ENCODE measurements around the gene PPIA.

Gene PPIA

DNA sequence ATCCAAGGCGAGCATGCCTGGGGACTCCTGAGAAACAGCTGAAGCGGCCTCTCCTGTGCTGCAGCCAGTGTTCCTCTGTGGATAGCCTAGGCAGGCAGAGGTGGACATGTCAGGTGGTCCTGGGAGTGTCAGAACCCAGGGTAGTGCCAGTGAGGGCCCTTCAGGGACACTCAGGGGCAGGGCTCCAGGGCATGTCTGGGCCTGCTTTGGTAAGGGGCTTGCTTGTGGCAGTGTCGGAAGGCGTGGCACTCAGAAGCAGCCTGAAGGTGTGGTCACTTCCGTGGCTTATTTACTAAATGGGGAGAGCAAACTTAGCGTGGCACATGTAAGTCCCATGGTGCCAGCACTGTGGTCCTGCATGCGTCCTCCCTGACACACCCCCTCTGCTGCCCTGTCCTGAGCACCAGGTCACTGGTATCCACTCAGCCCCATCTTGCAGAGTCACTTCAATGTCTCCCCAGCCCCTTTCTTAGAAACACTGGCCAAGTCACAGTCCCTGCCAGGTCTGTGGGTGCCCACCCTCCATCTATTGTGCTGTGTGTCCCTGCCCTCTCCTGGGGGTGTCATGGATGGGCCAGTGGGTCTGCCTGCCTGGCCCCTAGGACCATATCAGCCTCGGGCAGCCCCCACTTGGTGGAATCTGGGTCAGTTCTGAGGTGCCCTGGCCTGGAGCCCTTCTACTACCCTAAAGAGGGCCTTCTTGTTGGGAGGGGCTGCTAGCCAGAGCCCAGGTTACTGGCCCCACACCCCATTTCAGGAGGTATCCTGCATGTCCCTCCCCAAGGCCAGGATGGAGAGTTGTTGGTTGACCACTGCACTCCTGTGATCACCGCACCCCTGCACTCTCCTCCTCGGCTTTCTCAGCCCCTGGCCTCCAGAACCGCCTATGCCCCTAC, 41.4 kb upstream of the PPIA start:
- H3K4me2 ChIP-seq (ENCODE audit: low read length): no peak overlapping the region
- TF ChIP-seq, protein P1, sequence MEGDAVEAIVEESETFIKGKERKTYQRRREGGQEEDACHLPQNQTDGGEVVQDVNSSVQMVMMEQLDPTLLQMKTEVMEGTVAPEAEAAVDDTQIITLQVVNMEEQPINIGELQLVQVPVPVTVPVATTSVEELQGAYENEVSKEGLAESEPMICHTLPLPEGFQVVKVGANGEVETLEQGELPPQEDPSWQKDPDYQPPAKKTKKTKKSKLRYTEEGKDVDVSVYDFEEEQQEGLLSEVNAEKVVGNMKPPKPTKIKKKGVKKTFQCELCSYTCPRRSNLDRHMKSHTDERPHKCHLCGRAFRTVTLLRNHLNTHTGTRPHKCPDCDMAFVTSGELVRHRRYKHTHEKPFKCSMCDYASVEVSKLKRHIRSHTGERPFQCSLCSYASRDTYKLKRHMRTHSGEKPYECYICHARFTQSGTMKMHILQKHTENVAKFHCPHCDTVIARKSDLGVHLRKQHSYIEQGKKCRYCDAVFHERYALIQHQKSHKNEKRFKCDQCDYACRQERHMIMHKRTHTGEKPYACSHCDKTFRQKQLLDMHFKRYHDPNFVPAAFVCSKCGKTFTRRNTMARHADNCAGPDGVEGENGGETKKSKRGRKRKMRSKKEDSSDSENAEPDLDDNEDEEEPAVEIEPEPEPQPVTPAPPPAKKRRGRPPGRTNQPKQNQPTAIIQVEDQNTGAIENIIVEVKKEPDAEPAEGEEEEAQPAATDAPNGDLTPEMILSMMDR (IDR thresholded peaks at IDR 0.05; ENCODE audit: low read depth, low read length): no peak
- no peak for TF ChIP-seq EZH2phosphoT487 (IDR thresholded peaks at IDR 0.05; ENCODE audit: low read depth)
- H3K27me3 ChIP-seq (ENCODE audit: low read depth, low read length): no peaks in the 10 kb centered on the region
- peaks cover 67% of the 10 kb centered on the region for H4K20me1 ChIP-seq (ENCODE audit: insufficient read depth, low read length)
- no peak overlapping the region for H3K4me3 ChIP-seq (ENCODE audit: low read length)
- peaks cover 32% of the 10 kb centered on the region for H3K4me1 ChIP-seq (ENCODE audit: low read length)
- peaks cover 74% of the 10 kb centered on the region for H3K79me2 ChIP-seq (ENCODE audit: low read length)
- peaks cover 52% of the 10 kb centered on the region for H3K36me3 ChIP-seq (replicated peaks; ENCODE audit: low read depth, low read length)
- H3K9me3 ChIP-seq (ENCODE audit: insufficient read depth, low read length): no peaks in the 10 kb centered on the region
- H2AFZ ChIP-seq (ENCODE audit: low read depth, low read length): no peak overlapping the region
- no peak overlapping the region for H3K27ac ChIP-seq (ENCODE audit: low read length)
- no peak overlapping the region for H3K9ac ChIP-seq (ENCODE audit: low read length)

DNA sequence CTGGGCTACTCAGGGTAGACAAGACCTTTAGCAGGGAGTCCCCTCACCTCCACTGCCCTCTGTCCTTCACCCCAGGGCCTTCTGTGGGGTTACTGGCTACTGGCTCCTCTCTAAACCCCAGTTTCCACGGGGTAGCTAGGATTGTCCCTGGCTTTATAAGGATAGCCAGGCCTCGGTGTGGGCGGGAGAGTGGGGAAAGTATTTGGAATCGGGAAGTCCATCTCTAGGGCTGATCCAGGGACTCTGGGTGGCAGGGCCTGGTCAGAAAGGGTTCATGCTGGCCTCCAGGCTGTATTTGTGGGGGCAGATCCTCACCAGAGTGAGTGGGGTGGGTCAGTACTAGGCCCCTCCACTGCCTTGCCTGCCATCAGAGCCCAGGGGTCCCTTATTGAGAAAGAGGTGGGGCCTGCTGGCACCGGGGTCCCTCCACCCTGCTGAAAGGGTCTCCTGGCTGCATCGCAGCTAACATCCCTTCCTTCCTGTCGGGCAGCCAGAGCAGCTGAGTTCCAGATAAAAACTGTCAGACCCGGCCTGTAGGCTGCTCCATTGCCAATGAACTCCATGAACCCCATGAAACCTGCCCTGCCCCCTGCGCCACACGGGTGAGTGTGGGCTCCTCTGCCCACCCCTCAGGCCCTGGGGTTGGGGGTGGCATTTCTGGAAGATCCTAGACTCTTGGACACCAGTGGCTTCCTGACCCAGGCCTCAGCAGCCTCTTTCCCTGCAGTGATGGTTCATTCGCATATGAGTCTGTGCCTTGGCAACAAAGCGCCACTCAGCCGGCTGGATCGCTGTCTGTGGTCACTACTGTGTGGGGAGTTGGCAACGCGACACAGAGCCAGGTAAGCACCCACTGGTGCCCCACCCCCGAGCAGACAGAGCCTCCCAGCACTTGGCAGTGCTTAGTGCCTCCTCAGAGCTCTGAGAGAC, 40.5 kb upstream of the PPIA start:
- Histone ChIP-seq H4K20me1 (ENCODE audit: insufficient read depth, low read length) (peaks cover 64% of the 10 kb centered on the region), H3K27me3 (ENCODE audit: low read depth, low read length) (no peaks in the 10 kb centered on the region), H3K79me2 (ENCODE audit: low read length) (peaks cover 66% of the 10 kb centered on the region), H2AFZ (ENCODE audit: low read depth, low read length) (no peak overlapping the region), H3K4me2 (ENCODE audit: low read length) (no peak overlapping the region), H3K9me3 (ENCODE audit: insufficient read depth, low read length) (no peaks in the 10 kb centered on the region), H3K9ac (ENCODE audit: low read length) (no peak overlapping the region), H3K4me3 (ENCODE audit: low read length) (no peak overlapping the region), H3K4me1 (ENCODE audit: low read length) (peaks cover 24% of the 10 kb centered on the region), H3K27ac (ENCODE audit: low read length) (no peak overlapping the region), H3K36me3 (replicated peaks; ENCODE audit: low read depth, low read length) (peaks cover 49% of the 10 kb centered on the region)
- no peak for TF ChIP-seq EZH2phosphoT487 (IDR thresholded peaks at IDR 0.05; ENCODE audit: low read depth)
- TF ChIP-seq, protein P1 (IDR thresholded peaks at IDR 0.05; ENCODE audit: low read depth, low read length): no peak

DNA sequence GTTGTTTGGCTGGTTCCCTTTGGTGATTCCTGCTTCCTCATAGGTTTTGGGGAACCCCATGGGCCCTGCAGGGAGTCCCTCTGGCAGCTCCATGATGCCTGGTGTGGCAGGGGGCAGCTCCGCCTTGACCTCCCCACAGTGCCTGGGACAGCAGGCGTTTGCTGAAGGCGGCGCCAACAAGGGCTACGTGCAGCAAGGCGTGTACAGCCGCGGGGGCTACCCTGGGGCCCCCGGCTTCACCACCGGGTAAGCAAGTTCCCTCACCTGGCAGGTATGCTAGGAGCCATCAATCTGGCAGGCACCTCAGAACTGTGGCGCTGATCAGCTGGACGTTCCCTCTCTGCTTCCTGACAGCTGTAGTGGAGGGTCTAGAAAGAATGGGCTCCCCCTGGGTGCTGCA, 39.6 kb upstream of the PPIA start:
- Histone ChIP-seq H4K20me1 (ENCODE audit: insufficient read depth, low read length) (peaks cover 57% of the 10 kb centered on the region), H3K36me3 (replicated peaks; ENCODE audit: low read depth, low read length) (peaks cover 54% of the 10 kb centered on the region), H3K4me2 (ENCODE audit: low read length) (no peak overlapping the region), H3K4me3 (ENCODE audit: low read length) (no peak overlapping the region), H3K27ac (ENCODE audit: low read length) (no peak overlapping the region), H3K9me3 (ENCODE audit: insufficient read depth, low read length) (no peaks in the 10 kb centered on the region), H3K4me1 (ENCODE audit: low read length) (peaks cover 16% of the 10 kb centered on the region), H2AFZ (ENCODE audit: low read depth, low read length) (no peak overlapping the region), H3K27me3 (ENCODE audit: low read depth, low read length) (no peaks in the 10 kb centered on the region), H3K79me2 (ENCODE audit: low read length) (peaks cover 58% of the 10 kb centered on the region), H3K9ac (ENCODE audit: low read length) (no peak overlapping the region)
- TF ChIP-seq EZH2phosphoT487 (IDR thresholded peaks at IDR 0.05; ENCODE audit: low read depth): no peak
- TF ChIP-seq, protein P1 (IDR thresholded peaks at IDR 0.05; ENCODE audit: low read depth, low read length): no peak

DNA sequence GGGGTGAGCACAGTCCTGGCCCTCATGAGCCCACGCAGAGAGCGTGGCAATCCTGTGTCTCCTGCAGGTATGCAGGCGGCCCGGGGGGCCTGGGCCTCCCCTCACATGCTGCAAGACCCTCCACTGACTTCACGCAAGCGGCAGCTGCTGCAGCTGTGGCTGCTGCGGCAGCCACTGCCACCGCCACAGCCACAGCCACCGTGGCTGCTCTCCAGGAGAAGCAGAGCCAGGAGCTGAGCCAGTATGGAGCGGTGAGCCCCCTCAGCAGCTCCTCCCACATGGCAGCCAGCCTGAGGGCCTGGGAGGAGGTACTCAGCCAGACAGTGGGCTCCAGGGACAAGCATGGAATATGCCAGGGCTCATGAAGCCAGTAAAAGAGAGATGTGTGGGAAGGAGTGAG, 39.2 kb upstream of the PPIA start:
- peaks cover 12% of the 10 kb centered on the region for H3K4me1 ChIP-seq (ENCODE audit: low read length)

More for the DNA sequence above, 39.2 kb upstream of the PPIA start:
- Histone ChIP-seq H3K9me3 (ENCODE audit: insufficient read depth, low read length) (no peaks in the 10 kb centered on the region), H3K4me3 (ENCODE audit: low read length) (no peak overlapping the region), H4K20me1 (ENCODE audit: insufficient read depth, low read length) (peaks cover 57% of the 10 kb centered on the region), H3K27me3 (ENCODE audit: low read depth, low read length) (no peaks in the 10 kb centered on the region), H3K9ac (ENCODE audit: low read length) (no peak overlapping the region), H2AFZ (ENCODE audit: low read depth, low read length) (no peak overlapping the region), H3K27ac (ENCODE audit: low read length) (no peak overlapping the region), H3K36me3 (replicated peaks; ENCODE audit: low read depth, low read length) (peaks cover 56% of the 10 kb centered on the region), H3K4me2 (ENCODE audit: low read length) (no peak overlapping the region), H3K79me2 (ENCODE audit: low read length) (peaks cover 54% of the 10 kb centered on the region)
- TF ChIP-seq EZH2phosphoT487 (IDR thresholded peaks at IDR 0.05; ENCODE audit: low read depth): no peak
- TF ChIP-seq, protein P1 (IDR thresholded peaks at IDR 0.05; ENCODE audit: low read depth, low read length): no peak

Measured in OCI-LY3 (cell line).